NB4 (cell line): ENCODE results near the gene CDH26.

Experiments
- MYC ChIP-seq: IDR thresholded peaks from 2 replicates; pipeline ENCODE4 v1.6.1; 2011; ENCODE audit warnings: low read depth, low read length
- POLR2A ChIP-seq: IDR thresholded peaks from 2 replicates; pipeline ENCODE4 v1.6.1; 2011; ENCODE audit warnings: mild to moderate bottlenecking; ENCODE audit not compliant: insufficient read length; ENCODE audit errors: extremely low read depth
- TF ChIP-seq, protein P1 (sequence below): IDR thresholded peaks from one replicate; pipeline ENCODE4 v1.5.1; 2012; ENCODE audit warnings: low read depth, low read length
- TF ChIP-seq, protein P2 (sequence below): IDR thresholded peaks from 2 replicates; pipeline ENCODE4 v1.6.1; 2011; ENCODE audit warnings: low read depth, low read length

GRCh38 chr20:60009318-60009717 is 51.1 kb downstream of the CDH26 start:
- no peak for TF ChIP-seq POLR2A
- TF ChIP-seq, protein P1, sequence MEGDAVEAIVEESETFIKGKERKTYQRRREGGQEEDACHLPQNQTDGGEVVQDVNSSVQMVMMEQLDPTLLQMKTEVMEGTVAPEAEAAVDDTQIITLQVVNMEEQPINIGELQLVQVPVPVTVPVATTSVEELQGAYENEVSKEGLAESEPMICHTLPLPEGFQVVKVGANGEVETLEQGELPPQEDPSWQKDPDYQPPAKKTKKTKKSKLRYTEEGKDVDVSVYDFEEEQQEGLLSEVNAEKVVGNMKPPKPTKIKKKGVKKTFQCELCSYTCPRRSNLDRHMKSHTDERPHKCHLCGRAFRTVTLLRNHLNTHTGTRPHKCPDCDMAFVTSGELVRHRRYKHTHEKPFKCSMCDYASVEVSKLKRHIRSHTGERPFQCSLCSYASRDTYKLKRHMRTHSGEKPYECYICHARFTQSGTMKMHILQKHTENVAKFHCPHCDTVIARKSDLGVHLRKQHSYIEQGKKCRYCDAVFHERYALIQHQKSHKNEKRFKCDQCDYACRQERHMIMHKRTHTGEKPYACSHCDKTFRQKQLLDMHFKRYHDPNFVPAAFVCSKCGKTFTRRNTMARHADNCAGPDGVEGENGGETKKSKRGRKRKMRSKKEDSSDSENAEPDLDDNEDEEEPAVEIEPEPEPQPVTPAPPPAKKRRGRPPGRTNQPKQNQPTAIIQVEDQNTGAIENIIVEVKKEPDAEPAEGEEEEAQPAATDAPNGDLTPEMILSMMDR = no peak
- TF ChIP-seq, protein P2, sequence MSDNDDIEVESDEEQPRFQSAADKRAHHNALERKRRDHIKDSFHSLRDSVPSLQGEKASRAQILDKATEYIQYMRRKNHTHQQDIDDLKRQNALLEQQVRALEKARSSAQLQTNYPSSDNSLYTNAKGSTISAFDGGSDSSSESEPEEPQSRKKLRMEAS = no peak
- no peak for TF ChIP-seq MYC
